Keratinocyte (primary cell): ENCODE results near the gene ESYT3. TPM values are rescaled to one million over a fixed set of nuclear protein-coding genes. Genes with fewer than 3 reads are reported as not detected.

ENCODE experiments used
- DNase-seq: peaks from one replicate; pipeline ENCODE4 v3.0.0-alpha.2; 2011; ENCODE audit warnings: low read depth, missing footprints, low spot score
- FAIRE-seq: peaks from 2 replicates; lab custom pipeline; 2011; peaks lifted over from hg19 to GRCh38; lab: Jason Lieb, UNC
- H2AFZ ChIP-seq: 2 replicates; pipeline ENCODE4 v1.6.0; 2012; ENCODE audit warnings: low read length, control low read depth, inconsistent platforms; ENCODE audit not compliant: control insufficient read depth
- H3K27ac ChIP-seq: 2 replicates; pipeline ENCODE4 v1.5.1; 2011; ENCODE audit warnings: low read length; ENCODE audit not compliant: control insufficient read depth, insufficient read depth
- H3K27me3 ChIP-seq: 3 replicates; pipeline ENCODE4 v1.6.0; 2011; ENCODE audit warnings: low read length; ENCODE audit not compliant: control insufficient read depth, insufficient read depth; ENCODE audit errors: extremely low read depth
- H3K36me3 ChIP-seq, 2 experiments: 2 replicates in 1 of 2; 3 replicates in 1 of 2; pipeline ENCODE4 v1.5.1; 2011; ENCODE audit warnings: low read length in 2 of 2, mild to moderate bottlenecking in 1 of 2; ENCODE audit not compliant: control insufficient read depth in 2 of 2, insufficient read depth in 2 of 2; ENCODE audit errors: extremely low read depth in 1 of 2
- H3K4me1 ChIP-seq: 3 replicates; pipeline ENCODE4 v1.5.1; 2011; ENCODE audit warnings: low read length; ENCODE audit not compliant: control insufficient read depth, insufficient read depth; ENCODE audit errors: extremely low read depth
- H3K4me2 ChIP-seq: 3 replicates; pipeline ENCODE4 v1.6.0; 2011; ENCODE audit warnings: low read depth, low read length; ENCODE audit not compliant: control insufficient read depth, insufficient read depth; ENCODE audit errors: extremely low read depth
- H3K4me3 ChIP-seq, 3 experiments: fragments of 200-600 bp in 1 of 3; sonication (generic) in 1 of 3; 2 replicates in 2 of 3; 3 replicates in 1 of 3; pipeline ENCODE4 v1.5.1; 2011 to 2016; ENCODE audit warnings: low read length in 3 of 3, mild to moderate bottlenecking in 3 of 3, control low read depth in 2 of 3, inconsistent platforms in 1 of 3, low read depth in 1 of 3, mixed read lengths in 1 of 3, mixed run types in 1 of 3, moderate library complexity in 1 of 3; ENCODE audit not compliant: control insufficient read depth in 2 of 3, insufficient read depth in 2 of 3; ENCODE audit errors: extremely low read depth in 1 of 3
- H3K79me2 ChIP-seq: 2 replicates; pipeline ENCODE4 v1.6.0; 2012; ENCODE audit warnings: low read length; ENCODE audit not compliant: control insufficient read depth, insufficient read depth
- H3K9ac ChIP-seq: 3 replicates; pipeline ENCODE4 v1.6.0; 2011; ENCODE audit warnings: low read length; ENCODE audit not compliant: control insufficient read depth, insufficient read depth; ENCODE audit errors: extremely low read depth
- H3K9me1 ChIP-seq: 3 replicates; pipeline ENCODE4 v1.6.0; 2011; ENCODE audit warnings: low read length; ENCODE audit not compliant: control insufficient read depth, insufficient read depth; ENCODE audit errors: extremely low read depth
- H3K9me3 ChIP-seq: 2 replicates; pipeline ENCODE4 v1.5.1; 2012; ENCODE audit warnings: low read depth, low read length; ENCODE audit not compliant: control insufficient read depth
- H4K20me1 ChIP-seq: 3 replicates; pipeline ENCODE4 v1.6.0; 2011; ENCODE audit warnings: low read length; ENCODE audit not compliant: control insufficient read depth, insufficient read depth; ENCODE audit errors: extremely low read depth
- CTCF ChIP-seq, 3 experiments: IDR thresholded peaks in 1 of 3; conservative IDR thresholded peaks in 1 of 3; optimal IDR thresholded peaks in 1 of 3; 2 replicates in 2 of 3; 3 replicates in 1 of 3; pipeline versions ENCODE3 to v1.5.1; 2011; ENCODE audit warnings: low read length in 3 of 3, mild to moderate bottlenecking in 3 of 3, moderate library complexity in 2 of 3, control low read depth in 1 of 3, inconsistent platforms in 1 of 3; ENCODE audit not compliant: insufficient read depth in 2 of 3; ENCODE audit errors: extremely low read depth in 1 of 3
- EZH2 ChIP-seq: IDR thresholded peaks from one replicate; pipeline ENCODE4 v1.6.1; 2012; ENCODE audit warnings: inconsistent platforms, mild to moderate bottlenecking, low read length, moderate library complexity
- dilution Hi-C: fragments of 300-500 bp; cut with MboI; formaldehyde crosslinking; loops from one replicate; pipeline ENCODE4 v1.7.0; 2020; ENCODE audit warnings: low sequenced_read_pairs; ENCODE audit not compliant: extremely low pct_ligation_motif_present
- polyA plus RNA-seq, 5 experiments: library from polyadenylated mRNA; depleted of rRNA in 3 of 5; stranded (reverse) in 3 of 5; stranded (forward) in 1 of 5; unstranded in 1 of 5; fragments of >200 nt; gene quantifications; 1 replicate in 1 of 5; 2 replicates in 3 of 5; 3 replicates in 1 of 5; pipeline versions ENCODE4 v1.2.1 to v1.2.3, GENCODE V29; 2011 to 2012; ENCODE audit warnings: missing spikeins in 2 of 5, low read depth in 1 of 5, low replicate concordance in 1 of 5

The ESYT3 gene
- polyA plus RNA-seq, 1 donor (not counting 4 experiments of a cell fraction or from before 2014, with no cell fraction given) = 0.62 TPM

- no peak for TF ChIP-seq CTCF (optimal IDR thresholded peaks at IDR 0.05 in 1 of 3, IDR thresholded peaks at IDR 0.05 in 1 of 3, conservative IDR thresholded peaks at IDR 0.05 in 1 of 3; ENCODE audit: extremely low read depth in 1 of 3, insufficient read depth in 2 of 3, low read length in 3 of 3)
- TF ChIP-seq EZH2 = no peak
- Histone ChIP-seq H3K4me2 (no peak overlapping the region), H3K9me1 (no peaks in the 10 kb centered on the region), H3K4me1 (no peaks in the 10 kb centered on the region), H3K79me2 (no peaks in the 10 kb centered on the region), H4K20me1 (no peaks in the 10 kb centered on the region), H3K9ac (no peak overlapping the region), H3K4me3 (no peak overlapping the region), H3K36me3 (no peaks in the 10 kb centered on the region), H3K27ac (no peak overlapping the region), H3K9me3 (no peaks in the 10 kb centered on the region), H3K27me3 (no peaks in the 10 kb centered on the region), H2AFZ (no peak overlapping the region)
- dilution Hi-C loops = no loop called here
- no peak for DNase-seq
- FAIRE-seq = no peak
Measured at GRCh38 chr3:138396752-138397410, 37.5 kb upstream of the ESYT3 start.

DNA sequence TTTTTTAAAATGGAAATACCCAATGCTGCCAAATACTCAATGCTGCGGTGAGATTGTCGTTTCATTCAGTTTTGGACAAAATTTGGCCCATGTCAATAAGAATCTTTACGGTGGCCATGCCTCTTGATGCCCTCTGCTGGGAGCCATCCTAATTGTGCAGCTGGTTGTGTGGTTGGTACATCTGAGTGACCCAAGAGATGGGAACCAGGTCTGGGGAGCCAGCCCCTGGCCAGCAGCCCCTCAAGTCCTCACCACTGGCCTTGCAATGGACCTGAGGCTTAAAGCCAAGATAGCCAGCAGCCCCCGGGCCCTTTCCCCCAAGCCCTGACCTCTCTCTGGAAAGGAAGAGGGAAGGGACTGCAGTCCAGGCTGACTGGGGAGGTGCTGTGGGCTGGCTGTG, 36.4 kb upstream of the ESYT3 start:
- Histone ChIP-seq H3K4me1 (no peaks in the 10 kb centered on the region), H3K4me2 (no peak overlapping the region), H2AFZ (no peak overlapping the region), H3K79me2 (no peaks in the 10 kb centered on the region), H3K4me3 (no peak overlapping the region), H3K27ac (no peak overlapping the region), H3K9ac (no peak overlapping the region), H3K9me1 (no peaks in the 10 kb centered on the region), H4K20me1 (no peaks in the 10 kb centered on the region), H3K36me3 (no peaks in the 10 kb centered on the region), H3K9me3 (no peaks in the 10 kb centered on the region), H3K27me3 (no peaks in the 10 kb centered on the region)
- FAIRE-seq (no peak), DNase-seq (no peak)
- dilution Hi-C loops = no loop called here
- TF ChIP-seq CTCF (optimal IDR thresholded peaks at IDR 0.05 in 1 of 3, IDR thresholded peaks at IDR 0.05 in 1 of 3, conservative IDR thresholded peaks at IDR 0.05 in 1 of 3; ENCODE audit: extremely low read depth in 1 of 3, insufficient read depth in 2 of 3, low read length in 3 of 3) (peak; percentile 9 to 56 (median 20)), EZH2 (no peak)
